ENCODE results near the gene DCST2.

The DCST2 gene

GRCh38 chr1:155069551-155070157 is 36.1 kb upstream of the DCST2 start:
- no peak for DNase-seq (ENCODE audit: low read depth in 3 of 3)

GRCh38 chr1:155068599-155068998 is 35.0 kb upstream of the DCST2 start:
- no peak for DNase-seq (ENCODE audit: low read depth in 3 of 3)

- DNase-seq (ENCODE audit: low read depth in 3 of 3), result no peak
These were observed 33.2 kb upstream of the DCST2 start for GRCh38 chr1:155066777-155067176.

- no peak for DNase-seq (ENCODE audit: low read depth in 3 of 3)
These were observed 31.4 kb upstream of the DCST2 start for GRCh38 chr1:155064832-155065429.

GRCh38 chr1:155064111-155064831 is 30.7 kb upstream of the DCST2 start:
- DNase-seq (ENCODE audit: low read depth in 3 of 3), result no peak

GRCh38 chr1:155063550-155064110 is 30.0 kb upstream of the DCST2 start, which contains the start of gene EFNA4:
EFNA4 (plus strand) TSS chr1:155063740; CDS start chr1:155063824, 84 bp downstream.
- DNase-seq (ENCODE audit: low read depth in 3 of 3), result peak; percentile 58 to 73 (median 69)

GRCh38 chr1:155062702-155063411 is 29.3 kb upstream of the DCST2 start:
- DNase-seq (ENCODE audit: low read depth in 3 of 3), result peak in 2 of 3 experiments; percentile 56 to 67

- DNase-seq (ENCODE audit: low read depth in 3 of 3), result no peak
These were observed 28.6 kb upstream of the DCST2 start for GRCh38 chr1:155062151-155062686.

GRCh38 chr1:155061381-155062150 is 28.0 kb upstream of the DCST2 start:
- DNase-seq (ENCODE audit: low read depth in 3 of 3), result peak; percentile 87 to 96 (median 91)

- DNase-seq (ENCODE audit: low read depth in 3 of 3), result no peak
These were observed 27.2 kb upstream of the DCST2 start for GRCh38 chr1:155060736-155061135.

- no peak for DNase-seq (ENCODE audit: low read depth in 3 of 3)
These were observed 24.2 kb upstream of the DCST2 start for GRCh38 chr1:155057788-155058211.

- DNase-seq (ENCODE audit: low read depth in 3 of 3), result no peak
These were observed 23.5 kb upstream of the DCST2 start for GRCh38 chr1:155057104-155057503.

GRCh38 chr1:155053531-155054105 is 20.0 kb upstream of the DCST2 start:
- DNase-seq (ENCODE audit: low read depth in 3 of 3), result no peak

GRCh38 chr1:155052439-155053395 is 19.1 kb upstream of the DCST2 start:
- no peak for DNase-seq (ENCODE audit: low read depth in 3 of 3)

- DNase-seq (ENCODE audit: low read depth in 3 of 3), result peak in 2 of 3 experiments; percentile 20 to 34
These were observed 18.3 kb upstream of the DCST2 start for GRCh38 chr1:155051777-155052398.

GRCh38 chr1:155051342-155051776 is 17.8 kb upstream of the DCST2 start:
- no peak for DNase-seq (ENCODE audit: low read depth in 3 of 3)

- DNase-seq (ENCODE audit: low read depth in 3 of 3), result peak; percentile 57 to 71 (median 70)
These were observed 17.2 kb upstream of the DCST2 start, which contains the start of gene ADAM15 for GRCh38 chr1:155050560-155051341. ADAM15 (plus strand) TSS chr1:155051316; CDS start chr1:155051387, 71 bp downstream.
